ENCODE measurements around the gene ARMH4.

The ARMH4 gene

GRCh38 chr14:57960946-57961785 is 190.8 kb downstream of the ARMH4 start:
- DNase-seq (ENCODE audit: low spot score), result no peak

- no peak for DNase-seq (ENCODE audit: low spot score)
These were observed 194.6 kb downstream of the ARMH4 start for GRCh38 chr14:57957441-57957840.
